ENCODE measurements around the gene LRRC9.
"Not testable (repeated sequence)": the region's sequence is repeated elsewhere in the genome, so short reads cannot be mapped to it uniquely, and the experiment has no call there.

Gene LRRC9

GRCh38 chr14:59959668-59960067 lies 39.7 kb downstream of the LRRC9 start:
- no peak for DNase-seq

GRCh38 chr14:59961518-59962062 lies 41.6 kb downstream of the LRRC9 start:
- DNase-seq = no peak

GRCh38 chr14:59964251-59965007 lies 44.5 kb downstream of the LRRC9 start:
- DNase-seq = no peak

DNA sequence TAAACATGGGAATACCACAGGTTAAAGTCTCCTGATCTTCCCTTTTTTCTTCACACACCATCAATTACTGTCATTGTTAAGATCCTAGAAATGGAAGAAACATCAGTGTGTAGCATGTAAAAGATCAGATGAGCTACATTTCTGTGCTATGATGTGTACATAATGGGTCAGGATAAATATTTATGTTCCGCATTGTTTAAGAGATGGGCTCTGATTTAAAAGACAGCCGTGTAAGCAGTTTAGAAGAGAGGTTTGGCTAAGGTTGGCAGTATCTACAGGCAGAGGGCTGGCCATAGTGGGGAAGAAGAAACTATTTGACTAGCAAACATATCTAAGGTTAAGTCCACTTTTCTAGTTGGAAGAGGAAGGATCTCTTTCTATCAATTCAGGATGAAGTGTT lies 49.4 kb downstream of the LRRC9 start:
- DNase-seq = no peak

- DNase-seq = no peak
These were observed 61.6 kb downstream of the LRRC9 start for GRCh38 chr14:59981564-59981963.

- no peak for DNase-seq
These were observed 63.1 kb downstream of the LRRC9 start for GRCh38 chr14:59983048-59983447.

DNA sequence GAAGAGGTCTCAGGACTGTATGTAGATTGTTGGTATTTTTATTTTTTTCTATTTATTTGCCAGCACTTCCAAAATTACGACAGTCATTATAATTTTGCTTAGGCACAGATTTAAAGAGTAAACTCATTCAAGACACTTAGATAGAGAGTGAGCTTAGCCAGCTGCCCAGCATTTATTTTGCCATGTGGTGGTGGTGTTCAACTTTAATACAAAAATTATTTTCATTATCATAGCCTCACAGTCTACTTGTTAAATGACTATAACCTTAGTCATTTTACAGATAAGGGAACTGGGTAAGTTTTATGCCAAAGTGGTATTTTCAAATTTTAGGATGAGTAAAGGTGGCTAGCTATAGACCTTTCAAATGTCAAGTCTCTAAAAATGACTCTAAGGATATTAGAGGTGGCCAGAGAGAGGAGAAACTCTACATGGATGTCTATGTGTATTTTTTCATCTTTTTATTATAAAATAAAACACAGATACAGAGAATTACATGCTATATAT lies 66.7 kb downstream of the LRRC9 start:
- no peak for DNase-seq

GRCh38 chr14:59997449-59997848 lies 77.5 kb downstream of the LRRC9 start:
- DNase-seq = no peak

GRCh38 chr14:59997966-59998365 lies 78.0 kb downstream of the LRRC9 start:
- no peak for DNase-seq

DNA sequence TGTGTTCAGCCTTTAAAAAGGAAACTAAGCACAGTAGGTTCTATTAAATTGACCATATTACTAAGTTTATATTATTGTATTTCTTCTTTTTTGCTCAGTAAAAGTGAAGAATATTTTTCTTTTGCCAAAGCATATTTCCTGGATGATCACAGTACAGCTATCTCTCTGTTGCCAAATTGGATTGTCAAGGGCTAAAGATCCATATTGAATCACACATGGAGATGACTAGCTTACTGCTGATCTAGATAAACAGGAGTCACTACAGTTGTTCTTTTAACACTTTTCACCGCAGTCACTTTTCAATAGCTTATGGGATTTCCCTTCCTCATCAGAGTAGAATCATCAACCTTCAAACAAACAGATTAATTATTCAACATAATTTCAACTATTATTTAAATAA lies 78.6 kb downstream of the LRRC9 start:
- DNase-seq = no peak

DNA sequence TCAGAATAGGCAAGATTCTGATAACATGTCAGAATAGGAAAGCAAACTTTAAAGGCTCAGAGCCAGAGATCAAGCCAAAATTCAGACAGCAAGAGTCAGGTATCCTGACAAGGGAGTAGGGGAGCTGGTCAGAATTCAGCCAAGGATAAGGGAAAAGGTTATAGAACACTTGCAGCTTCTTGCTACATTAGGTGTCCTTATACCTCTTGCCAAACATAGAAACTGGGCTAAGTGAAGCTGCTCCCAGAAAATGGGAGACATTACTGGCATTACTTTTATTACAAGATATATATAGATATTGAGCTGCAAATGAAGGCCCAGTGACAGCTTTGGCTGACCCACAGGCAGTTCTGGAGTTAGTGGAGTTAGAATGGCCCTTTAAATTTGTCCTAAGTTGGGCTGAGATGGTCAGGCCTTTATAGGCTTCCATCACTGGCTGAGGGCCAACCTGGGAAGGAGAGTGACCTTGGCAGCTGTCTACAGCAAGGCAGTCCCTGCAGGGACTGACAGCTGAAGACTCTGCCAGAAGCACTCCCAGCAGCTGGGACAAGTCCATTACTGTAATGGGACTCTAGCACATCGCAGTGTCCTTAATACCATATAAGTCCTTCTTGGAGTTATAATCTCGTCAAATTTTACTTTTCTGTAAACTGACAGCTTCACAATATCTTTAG lies 83.0 kb downstream of the LRRC9 start:
- peak; percentile 18 to 60 for DNase-seq

DNA sequence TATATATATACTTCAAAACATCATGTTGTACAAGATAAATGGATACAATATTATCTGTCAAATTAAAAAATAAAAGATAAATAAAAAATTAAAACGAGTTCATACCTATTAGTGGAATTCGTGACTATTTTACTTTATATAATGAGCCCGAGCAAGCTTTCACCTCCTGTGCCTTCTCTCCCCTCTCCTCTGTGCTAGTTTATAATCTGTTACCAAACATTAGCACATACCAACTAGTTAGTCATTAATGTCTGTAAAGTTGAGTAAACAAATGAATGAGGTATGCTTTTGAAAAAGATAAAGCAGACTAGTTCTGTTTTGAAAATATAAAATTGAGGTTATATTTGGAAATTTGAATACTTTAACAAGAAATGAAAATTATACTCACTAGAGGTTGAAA lies 84.0 kb downstream of the LRRC9 start:
- DNase-seq = no peak

DNA sequence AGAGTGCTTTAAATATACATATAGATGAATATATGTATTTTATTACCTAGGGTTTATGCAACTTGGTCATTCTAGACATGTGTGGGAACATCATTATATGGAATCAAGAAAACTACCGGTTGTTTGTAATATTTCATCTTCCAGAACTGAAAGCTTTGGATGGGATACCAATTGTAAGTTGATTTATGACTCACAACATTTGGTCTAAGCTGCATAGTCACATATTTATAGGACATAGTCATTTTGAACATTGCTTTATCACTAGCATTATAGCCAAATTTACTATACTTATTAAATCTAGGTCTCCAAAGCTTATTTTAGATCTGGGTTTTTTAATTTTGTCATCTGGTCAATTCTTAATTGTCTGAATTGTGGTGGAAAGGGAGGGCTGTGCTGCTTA lies 88.1 kb downstream of the LRRC9 start:
- DNase-seq = no peak

GRCh38 chr14:60010263-60010662 lies 90.3 kb downstream of the LRRC9 start:
- DNase-seq = not testable (repeated sequence)

DNA sequence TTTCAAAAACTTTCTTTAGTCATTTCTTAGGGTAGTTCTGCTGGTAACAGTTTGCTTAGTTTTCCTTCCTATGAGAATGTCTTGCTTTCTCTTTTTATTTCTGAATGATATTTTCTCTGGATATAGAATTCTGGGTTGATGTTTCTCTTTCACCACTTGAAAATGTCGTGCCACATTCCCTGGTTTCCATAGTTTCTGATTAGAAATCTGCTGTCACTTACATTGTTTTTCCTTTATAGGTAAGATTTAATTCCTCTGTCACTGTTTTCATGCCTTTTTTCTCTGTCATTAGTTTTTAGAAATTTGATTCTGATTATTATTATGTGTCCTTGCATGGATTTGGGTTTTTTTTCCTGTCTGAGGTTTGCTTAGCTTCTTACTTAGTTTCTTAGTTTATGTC lies 94.5 kb downstream of the LRRC9 start:
- DNase-seq = no peak

DNA sequence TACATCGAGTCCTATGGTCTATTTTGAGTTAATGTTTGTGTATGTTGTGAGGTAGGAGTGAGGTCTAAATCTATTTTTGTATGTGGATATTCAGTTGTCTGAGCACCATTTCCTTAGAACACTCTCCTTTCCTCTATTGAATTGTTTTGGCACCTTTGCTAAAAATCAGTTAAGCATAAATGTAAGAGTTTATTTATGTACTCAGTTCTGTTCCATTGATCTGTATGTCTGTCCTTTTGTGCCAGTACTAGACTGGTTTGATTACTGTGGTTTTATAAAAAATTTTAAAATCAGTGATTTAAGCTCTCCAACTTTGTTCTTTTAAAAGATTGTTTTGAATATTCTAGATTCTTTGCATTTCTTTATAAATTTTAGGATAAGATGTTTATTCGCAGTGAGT lies 101.7 kb downstream of the LRRC9 start:
- DNase-seq = no peak

GRCh38 chr14:60025571-60025970 lies 105.6 kb downstream of the LRRC9 start:
- DNase-seq = no peak

GRCh38 chr14:60035177-60035576 lies 115.2 kb downstream of the LRRC9 start:
- DNase-seq = no peak

- DNase-seq = not testable (repeated sequence)
These were observed 128.0 kb downstream of the LRRC9 start for GRCh38 chr14:60047976-60048375.

DNA sequence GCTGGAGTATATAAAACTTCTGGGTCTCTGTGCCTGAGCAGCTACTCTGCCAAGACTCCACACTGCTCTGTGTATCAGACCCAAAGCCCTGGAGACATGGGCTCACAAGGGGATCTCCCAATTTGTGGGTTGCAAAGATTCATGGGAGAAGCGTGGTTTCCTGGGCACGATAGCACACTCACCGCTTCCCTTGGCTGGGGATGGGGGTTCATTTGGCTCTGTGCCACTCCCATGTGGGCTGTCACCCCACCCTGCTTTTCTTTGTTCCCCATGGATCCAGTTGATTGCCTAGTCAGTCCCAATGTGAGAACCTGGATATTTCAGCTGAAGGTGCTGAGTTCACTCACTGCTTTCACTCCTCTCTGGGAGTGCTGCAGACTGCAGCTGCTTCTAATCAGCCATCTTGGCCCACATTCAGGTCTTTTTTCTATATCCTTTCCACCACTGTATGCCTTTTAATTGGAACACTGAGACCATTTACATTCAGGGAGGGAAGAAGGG lies 131.8 kb downstream of the LRRC9 start:
- DNase-seq = no peak

- DNase-seq = no peak
These were observed 138.1 kb downstream of the LRRC9 start for GRCh38 chr14:60058087-60058486.

DNA sequence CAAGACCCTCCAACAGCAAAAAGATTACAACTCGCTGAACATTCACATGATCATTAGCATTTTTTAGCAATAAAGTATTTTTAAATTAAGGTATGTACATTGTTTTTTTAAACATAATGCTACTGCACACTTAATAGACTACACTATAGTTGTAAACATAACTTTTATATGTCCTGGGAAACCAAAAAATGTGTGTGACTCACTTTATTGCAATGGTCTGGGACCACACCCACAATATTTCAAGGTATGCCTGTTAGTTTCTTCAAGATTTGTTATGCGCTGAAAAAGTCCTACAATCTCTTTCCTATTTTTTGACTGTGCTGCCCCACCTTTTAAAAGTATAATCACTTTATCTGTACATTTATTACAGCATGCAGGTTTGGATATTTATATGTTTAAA lies 141.4 kb downstream of the LRRC9 start:
- DNase-seq = no peak

DNA sequence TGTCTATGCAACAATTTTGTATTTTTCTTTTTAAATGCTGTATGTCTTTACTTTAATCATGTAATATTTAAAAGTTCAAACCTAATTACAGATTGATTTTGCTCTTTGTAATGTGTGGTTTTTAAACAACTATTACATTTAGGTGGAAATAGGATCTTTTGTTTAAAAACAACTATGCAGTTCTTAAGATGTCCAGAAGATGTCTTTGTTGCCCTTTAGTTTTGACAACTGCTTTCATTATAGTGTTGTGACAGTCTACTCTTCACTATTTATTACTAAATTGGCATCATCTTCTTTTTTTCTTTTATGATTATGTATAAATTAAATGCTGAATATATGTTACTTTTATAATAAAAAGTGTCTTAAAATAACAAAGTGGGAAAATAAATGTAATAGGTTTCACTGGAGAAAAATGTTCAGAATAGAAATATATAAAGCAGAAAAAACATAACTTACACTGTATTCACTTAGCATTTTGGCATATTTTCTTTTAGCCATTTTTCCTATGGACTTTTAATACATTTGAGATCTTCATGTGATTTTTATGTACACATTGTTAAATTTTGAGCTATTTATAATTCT lies 144.6 kb downstream of the LRRC9 start:
- peak in 1 of 2 experiments; percentile 4 for DNase-seq

- no peak for DNase-seq
These were observed 147.9 kb downstream of the LRRC9 start for GRCh38 chr14:60067882-60068281.

Data from SHP77 (cell line).